ENCODE results near the gene BCDIN3D.

Gene BCDIN3D

DNA sequence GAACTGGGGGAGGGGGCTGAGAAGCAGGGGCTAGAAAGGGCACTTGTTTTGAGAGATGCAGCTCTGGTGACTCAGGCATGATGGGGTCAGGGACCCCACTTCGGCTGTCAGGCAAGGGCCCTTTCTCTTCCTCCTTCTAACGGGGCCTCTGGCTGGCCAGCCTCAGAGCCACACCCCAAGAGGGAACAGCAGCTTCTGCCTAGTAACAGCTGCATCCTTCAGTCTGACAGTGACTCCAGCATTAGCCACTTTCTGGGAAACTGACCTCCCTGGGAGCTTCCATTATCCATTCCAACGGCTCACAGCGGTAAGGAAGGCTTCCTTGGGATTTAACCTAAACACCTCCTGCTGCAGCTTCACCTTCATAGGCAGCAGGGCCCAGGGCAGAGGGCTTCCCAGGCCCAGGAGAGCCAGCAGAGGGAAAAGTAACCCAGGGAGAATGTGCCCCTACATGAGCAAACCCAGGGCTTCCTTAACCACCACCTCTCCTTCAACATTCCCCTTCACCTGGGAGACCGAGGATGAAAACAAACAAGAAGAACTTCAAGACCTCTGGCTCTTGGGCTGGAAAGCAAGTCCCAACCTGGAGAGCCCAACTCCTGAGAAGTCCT, 17.4 kb downstream of the BCDIN3D start:
- no peak overlapping the region for H3K4me3 ChIP-seq (ENCODE audit: low read length)
- peaks cover 50% of the 10 kb centered on the region for H3K79me2 ChIP-seq (ENCODE audit: control insufficient read depth, low read length)
- no peaks in the 10 kb centered on the region for H4K20me1 ChIP-seq (ENCODE audit: control insufficient read depth, insufficient read depth, low read depth, low read length)

DNA sequence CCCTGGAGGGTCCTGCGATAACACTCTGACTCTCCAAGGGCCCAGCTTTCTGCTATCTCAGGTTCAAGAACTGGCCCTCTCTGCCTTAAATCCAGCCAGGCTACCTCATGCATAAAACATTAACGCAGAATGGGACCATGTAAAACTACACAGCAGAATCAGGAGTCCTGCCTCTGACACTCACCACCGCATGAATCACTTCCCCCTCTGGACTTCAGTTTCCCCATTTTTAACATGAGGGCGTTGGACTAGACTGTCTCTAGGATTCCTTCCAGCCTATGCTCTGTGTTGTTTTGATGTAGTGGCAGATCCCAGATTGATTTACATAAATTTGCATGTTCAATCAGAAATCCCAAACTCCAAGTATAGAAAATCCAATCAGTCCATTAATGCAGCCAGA, 18.0 kb downstream of the BCDIN3D start:
- Histone ChIP-seq H3K79me2 (ENCODE audit: control insufficient read depth, low read length) (peaks cover 51% of the 10 kb centered on the region), H3K4me3 (ENCODE audit: low read length) (no peak overlapping the region), H4K20me1 (ENCODE audit: control insufficient read depth, insufficient read depth, low read depth, low read length) (no peaks in the 10 kb centered on the region), H3F3A (ENCODE audit: control insufficient read depth, insufficient read depth) (peaks cover under 1% of the 10 kb centered on the region; the same call in 1 of the 2 replicates), H3K9me2 (replicated peaks; ENCODE audit: control insufficient read depth, low read length) (no peaks in the 10 kb centered on the region), H3K4me1 (ENCODE audit: control insufficient read depth, low read length) (peaks cover 50% of the 10 kb centered on the region), H3K27me3 (ENCODE audit: control insufficient read depth, low read length) (no peaks in the 10 kb centered on the region), H3K27ac (ENCODE audit: low read depth, low read length) (no peak overlapping the region), H3K9me3 (ENCODE audit: control insufficient read depth, insufficient read depth, low read length) (no peaks in the 10 kb centered on the region), H3K36me3 (ENCODE audit: control insufficient read depth, low read length) (no peaks in the 10 kb centered on the region; the same call in 1 of the 2 replicates), H3K4me2 (ENCODE audit: low read length) (no peak overlapping the region)
- no peak for TF ChIP-seq EZH2phosphoT487 (IDR thresholded peaks at IDR 0.05; ENCODE audit: borderline replicate concordance, low read length)
- TF ChIP-seq, protein P1, sequence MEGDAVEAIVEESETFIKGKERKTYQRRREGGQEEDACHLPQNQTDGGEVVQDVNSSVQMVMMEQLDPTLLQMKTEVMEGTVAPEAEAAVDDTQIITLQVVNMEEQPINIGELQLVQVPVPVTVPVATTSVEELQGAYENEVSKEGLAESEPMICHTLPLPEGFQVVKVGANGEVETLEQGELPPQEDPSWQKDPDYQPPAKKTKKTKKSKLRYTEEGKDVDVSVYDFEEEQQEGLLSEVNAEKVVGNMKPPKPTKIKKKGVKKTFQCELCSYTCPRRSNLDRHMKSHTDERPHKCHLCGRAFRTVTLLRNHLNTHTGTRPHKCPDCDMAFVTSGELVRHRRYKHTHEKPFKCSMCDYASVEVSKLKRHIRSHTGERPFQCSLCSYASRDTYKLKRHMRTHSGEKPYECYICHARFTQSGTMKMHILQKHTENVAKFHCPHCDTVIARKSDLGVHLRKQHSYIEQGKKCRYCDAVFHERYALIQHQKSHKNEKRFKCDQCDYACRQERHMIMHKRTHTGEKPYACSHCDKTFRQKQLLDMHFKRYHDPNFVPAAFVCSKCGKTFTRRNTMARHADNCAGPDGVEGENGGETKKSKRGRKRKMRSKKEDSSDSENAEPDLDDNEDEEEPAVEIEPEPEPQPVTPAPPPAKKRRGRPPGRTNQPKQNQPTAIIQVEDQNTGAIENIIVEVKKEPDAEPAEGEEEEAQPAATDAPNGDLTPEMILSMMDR (IDR thresholded peaks at IDR 0.05; ENCODE audit: low read depth, low read length, poor library complexity, severe bottlenecking) = no peak

More for the DNA sequence above, 17.4 kb downstream of the BCDIN3D start:
- no peaks in the 10 kb centered on the region for H3K9me3 ChIP-seq (ENCODE audit: control insufficient read depth, insufficient read depth, low read length)
- no peak overlapping the region for H3K4me2 ChIP-seq (ENCODE audit: low read length)
- no peaks in the 10 kb centered on the region for H3K9me2 ChIP-seq (replicated peaks; ENCODE audit: control insufficient read depth, low read length)
- H3K27ac ChIP-seq (ENCODE audit: low read depth, low read length) = no peak overlapping the region
- H3K4me1 ChIP-seq (ENCODE audit: control insufficient read depth, low read length) = peaks cover 49% of the 10 kb centered on the region
- H3K36me3 ChIP-seq (ENCODE audit: control insufficient read depth, low read length) = no peaks in the 10 kb centered on the region; the same call in 1 of the 2 replicates
- H3F3A ChIP-seq (ENCODE audit: control insufficient read depth, insufficient read depth) = no peaks in the 10 kb centered on the region
- TF ChIP-seq, protein P1 (IDR thresholded peaks at IDR 0.05; ENCODE audit: low read depth, low read length, poor library complexity, severe bottlenecking) = no peak
- H3K27me3 ChIP-seq (ENCODE audit: control insufficient read depth, low read length) = no peaks in the 10 kb centered on the region

DNA sequence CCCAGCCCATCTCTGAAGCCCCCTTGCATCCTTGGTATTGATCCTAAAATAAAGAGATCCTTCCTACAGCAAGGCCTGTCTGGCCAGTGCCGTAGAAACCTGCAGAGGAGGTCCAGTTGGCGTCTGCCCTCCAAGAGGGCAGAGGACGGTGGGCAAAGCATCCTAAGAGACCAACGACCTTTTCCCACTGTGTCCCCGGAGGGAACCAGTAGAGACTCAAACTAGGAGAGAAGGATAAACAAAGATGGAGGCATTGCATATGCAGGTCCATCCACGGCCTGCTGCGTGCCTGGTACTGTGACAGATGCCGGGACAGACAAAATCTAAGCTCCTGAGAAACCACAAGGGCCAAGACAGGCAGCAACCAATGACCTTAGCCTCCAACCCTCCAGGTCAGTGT, 18.5 kb downstream of the BCDIN3D start:
- Histone ChIP-seq H3K27ac (ENCODE audit: low read depth, low read length) (no peak overlapping the region), H3K4me2 (ENCODE audit: low read length) (no peak overlapping the region)

More for the DNA sequence above, 18.5 kb downstream of the BCDIN3D start:
- H3K27me3 ChIP-seq (ENCODE audit: control insufficient read depth, low read length) = no peaks in the 10 kb centered on the region
- H3K9me2 ChIP-seq (replicated peaks; ENCODE audit: control insufficient read depth, low read length) = no peaks in the 10 kb centered on the region
- TF ChIP-seq EZH2phosphoT487 (IDR thresholded peaks at IDR 0.05; ENCODE audit: borderline replicate concordance, low read length) = no peak
- TF ChIP-seq, protein P1 (IDR thresholded peaks at IDR 0.05; ENCODE audit: low read depth, low read length, poor library complexity, severe bottlenecking) = no peak
- no peaks in the 10 kb centered on the region for H4K20me1 ChIP-seq (ENCODE audit: control insufficient read depth, insufficient read depth, low read depth, low read length)
- H3F3A ChIP-seq (ENCODE audit: control insufficient read depth, insufficient read depth) = peaks cover 5% of the 10 kb centered on the region
- no peaks in the 10 kb centered on the region for H3K9me3 ChIP-seq (ENCODE audit: control insufficient read depth, insufficient read depth, low read length)
- no peak overlapping the region for H3K4me3 ChIP-seq (ENCODE audit: low read length)
- H3K36me3 ChIP-seq (ENCODE audit: control insufficient read depth, low read length) = no peaks in the 10 kb centered on the region; the same call in 1 of the 2 replicates
- peaks cover 53% of the 10 kb centered on the region for H3K79me2 ChIP-seq (ENCODE audit: control insufficient read depth, low read length)
- peaks cover 50% of the 10 kb centered on the region for H3K4me1 ChIP-seq (ENCODE audit: control insufficient read depth, low read length)

All from DOHH2 (cell line).